Thymus (tissue), 11 donors: ENCODE measurements around the gene EXOC1. TPM values are rescaled to one million over a fixed set of nuclear protein-coding genes. Genes with fewer than 3 reads are reported as not detected.

Experiments used
- DNase-seq, 9 donors: peaks; one replicate each; pipeline ENCODE4 v3.0.0-alpha.2; 2013; ENCODE audit warnings: low spot score in 9 of 9, low read depth in 6 of 9, missing footprints in 1 of 9
- H3K27ac ChIP-seq, 2 donors: one replicate each; pipeline ENCODE4 v1.5.1; 2013; ENCODE audit warnings: control low read depth in 1 of 2, low read depth in 1 of 2, low read length in 1 of 2, mild to moderate bottlenecking in 1 of 2, moderate library complexity in 1 of 2
- H3K27me3 ChIP-seq, 2 donors: one replicate each; pipeline ENCODE4 v1.5.1; 2013; ENCODE audit warnings: low read length in 1 of 2; ENCODE audit not compliant: control insufficient read depth in 2 of 2, insufficient read depth in 1 of 2
- H3K36me3 ChIP-seq, 2 donors: one replicate each; pipeline ENCODE4 v1.5.1; 2013; ENCODE audit warnings: low read length in 1 of 2, mild to moderate bottlenecking in 1 of 2, moderate library complexity in 1 of 2; ENCODE audit not compliant: control insufficient read depth in 2 of 2, insufficient read depth in 2 of 2
- H3K4me1 ChIP-seq, 2 donors: one replicate each; pipeline ENCODE4 v1.5.1; 2013; ENCODE audit warnings: low read length in 2 of 2; ENCODE audit not compliant: control insufficient read depth in 2 of 2, insufficient read depth in 2 of 2
- H3K4me3 ChIP-seq, 2 donors: one replicate each; pipeline ENCODE4 v1.5.1; 2013; ENCODE audit warnings: low read length in 2 of 2, control low read depth in 1 of 2, mild to moderate bottlenecking in 1 of 2
- H3K9me3 ChIP-seq, 2 donors: one replicate each; pipeline ENCODE4 v1.5.1; 2013; ENCODE audit warnings: low read length in 1 of 2, mild to moderate bottlenecking in 1 of 2; ENCODE audit not compliant: control insufficient read depth in 2 of 2, insufficient read depth in 1 of 2
- WGBS: extraction: QIAGEN DNeasy Blood & Tissue Kit; methylation state at CpG from one replicate; pipeline ENCODE4 v1.1.7; 2013; 5-methylcytosine and 5-hydroxymethylcytosine counted together
- polyA plus RNA-seq: library from polyadenylated mRNA; stranded (reverse); fragments of 200-250 nt; gene quantifications from one replicate; pipeline ENCODE4 v1.2.3, GENCODE V29; 2013
- total RNA-seq: library from RNA; stranded (reverse); fragments of 120-200 nt; gene quantifications from one replicate; pipeline ENCODE4 v1.2.4, GENCODE V29; 2013
- donor health status: healthy.

EXOC1 gene
- total and polyA plus RNA-seq, 2 donors = 30.5 to 38.8 TPM

DNA sequence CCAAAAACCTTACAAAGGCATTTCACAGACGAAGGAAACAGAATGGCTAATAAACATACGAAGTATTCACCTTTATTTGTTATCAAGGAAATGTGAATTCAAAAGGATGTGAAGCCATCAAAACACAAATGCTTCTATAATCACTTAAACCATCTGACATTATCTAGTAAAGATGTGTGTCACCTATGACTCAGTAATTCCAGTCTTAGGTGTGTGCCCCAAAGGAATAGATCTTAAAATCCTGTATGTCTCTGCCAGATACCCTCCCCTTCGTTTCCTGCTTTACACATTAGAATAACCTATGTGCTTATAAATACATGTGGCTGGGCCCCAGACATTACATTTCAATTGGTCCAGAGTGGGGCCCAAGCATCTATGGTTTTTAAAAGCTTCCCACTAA lies 53.5 kb downstream of the EXOC1 start:
- no peak overlapping the region for H3K4me3 ChIP-seq
- no peaks in the 10 kb centered on the region for H3K4me1 ChIP-seq
- no peak overlapping the region for H3K27ac ChIP-seq
- H3K9me3 ChIP-seq = no peaks in the 10 kb centered on the region
- WGBS = 87% methylated on average over 3 of the region's 3 CpGs
- no peaks in the 10 kb centered on the region for H3K27me3 ChIP-seq
- peaks cover 0 to 10% of the 10 kb centered on the region in 2 donors for H3K36me3 ChIP-seq
- DNase-seq = no peak

GRCh38 chr4:55907469-55907868 lies 54.0 kb downstream of the EXOC1 start:
- Histone ChIP-seq H3K4me3 (no peak overlapping the region), H3K9me3 (no peaks in the 10 kb centered on the region), H3K4me1 (no peaks in the 10 kb centered on the region), H3K27me3 (no peaks in the 10 kb centered on the region), H3K36me3 (peaks cover 0 to 10% of the 10 kb centered on the region in 2 donors), H3K27ac (no peak overlapping the region)
- DNase-seq = no peak

DNA sequence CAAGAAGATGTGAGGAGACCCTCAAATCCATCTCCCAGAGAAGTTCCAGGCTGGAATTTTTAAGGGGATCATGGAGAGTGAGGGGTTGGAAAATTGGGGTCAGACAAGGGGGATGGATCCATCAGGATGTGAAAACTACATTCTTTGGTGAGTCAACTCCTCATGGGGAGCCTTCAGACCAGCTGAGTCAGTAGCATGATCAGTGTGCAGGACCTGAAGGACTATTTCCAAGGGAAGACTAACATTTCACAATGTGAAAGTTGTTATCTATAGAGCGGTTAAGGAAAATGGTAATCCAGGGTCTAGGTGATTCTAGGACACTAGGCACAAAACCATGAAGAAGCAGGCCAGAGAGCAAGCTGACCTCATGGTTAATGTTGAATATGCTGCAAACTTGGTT lies 56.7 kb downstream of the EXOC1 start:
- Histone ChIP-seq H3K36me3 (peaks cover 0 to 5% of the 10 kb centered on the region in 2 donors), H3K4me3 (no peak overlapping the region), H3K27ac (no peak overlapping the region), H3K9me3 (no peaks in the 10 kb centered on the region), H3K4me1 (no peaks in the 10 kb centered on the region), H3K27me3 (no peaks in the 10 kb centered on the region)
- whole genome bisulfite sequencing = 98% methylated on average over 1 of the region's 1 CpG
- DNase-seq = no peak

DNA sequence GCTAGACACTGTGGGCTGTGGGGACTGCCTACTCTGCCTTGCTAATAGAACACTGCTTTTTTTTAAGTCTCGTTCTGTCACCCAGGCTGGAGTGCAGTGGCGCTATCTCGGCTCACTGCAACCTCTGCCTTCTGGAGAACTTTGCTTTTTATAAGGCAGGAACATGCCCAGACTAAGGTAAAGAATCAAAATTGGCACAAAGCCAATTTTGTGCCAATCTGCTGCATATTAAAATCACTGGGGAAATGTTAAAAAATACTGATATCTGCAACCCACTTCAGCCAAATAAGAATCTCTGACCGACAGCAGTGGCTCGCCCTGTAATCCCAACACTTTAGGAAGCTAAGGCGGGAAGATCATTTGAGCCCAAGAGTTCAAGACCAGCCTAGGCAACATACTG lies 58.8 kb downstream of the EXOC1 start:
- H3K9me3 ChIP-seq = no peaks in the 10 kb centered on the region
- no peak overlapping the region for H3K27ac ChIP-seq
- H3K36me3 ChIP-seq = no peaks in the 10 kb centered on the region
- DNase-seq = no peak
- WGBS = 96% methylated on average over 6 of the region's 6 CpGs
- no peak overlapping the region for H3K4me3 ChIP-seq
- H3K4me1 ChIP-seq = no peaks in the 10 kb centered on the region
- H3K27me3 ChIP-seq = no peaks in the 10 kb centered on the region

DNA sequence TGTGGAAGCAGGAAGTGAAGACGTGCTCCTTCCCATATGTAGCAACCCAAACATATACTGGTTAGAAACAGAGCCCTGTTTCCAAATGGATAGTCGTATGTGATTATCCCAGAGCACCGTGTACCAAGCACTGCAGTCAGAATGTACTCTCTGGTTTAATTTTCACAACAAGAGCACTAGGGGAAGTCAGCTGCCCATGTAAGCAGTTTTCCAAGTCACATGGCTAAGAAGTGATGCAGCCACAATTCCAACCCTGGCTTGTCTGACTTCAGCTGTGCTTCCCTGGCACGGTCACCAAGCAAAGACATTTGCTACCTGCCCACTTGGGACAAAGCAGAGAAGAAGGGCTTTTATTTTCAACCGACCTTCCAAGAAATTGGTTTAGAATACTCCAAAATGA lies 67.1 kb downstream of the EXOC1 start:
- WGBS = 73% methylated on average over 5 of the region's 5 CpGs
- Histone ChIP-seq H3K27me3 (no peaks in the 10 kb centered on the region), H3K27ac (no peak overlapping the region), H3K4me1 (no peaks in the 10 kb centered on the region), H3K36me3 (no peaks in the 10 kb centered on the region), H3K4me3 (no peak overlapping the region), H3K9me3 (no peaks in the 10 kb centered on the region)
- no peak for DNase-seq

- no peak for DNase-seq
- Histone ChIP-seq H3K36me3 (no peaks in the 10 kb centered on the region), H3K27me3 (no peaks in the 10 kb centered on the region), H3K9me3 (no peaks in the 10 kb centered on the region), H3K27ac (no peak overlapping the region), H3K4me1 (no peaks in the 10 kb centered on the region), H3K4me3 (no peak overlapping the region)
- 82% methylated on average over 3 of the region's 3 CpGs for WGBS
Measured at GRCh38 chr4:55921093-55921492, 67.6 kb downstream of the EXOC1 start.

- 95% methylated on average over 4 of the region's 4 CpGs for WGBS
Measured at GRCh38 chr4:55925241-55925640, 71.8 kb downstream of the EXOC1 start.

GRCh38 chr4:55926610-55927009 lies 73.2 kb downstream of the EXOC1 start:
- H3K9me3 ChIP-seq = no peaks in the 10 kb centered on the region
- H3K36me3 ChIP-seq = no peaks in the 10 kb centered on the region
- no peaks in the 10 kb centered on the region for H3K27me3 ChIP-seq
- no peak overlapping the region for H3K27ac ChIP-seq
- peaks cover 0 to 3% of the 10 kb centered on the region in 2 donors for H3K4me1 ChIP-seq
- H3K4me3 ChIP-seq = no peak overlapping the region
- DNase-seq = no peak

More at GRCh38 chr4:55925241-55925640, 71.8 kb downstream of the EXOC1 start:
- no peak overlapping the region for H3K4me3 ChIP-seq
- no peaks in the 10 kb centered on the region for H3K9me3 ChIP-seq
- DNase-seq = no peak
- no peak overlapping the region for H3K27ac ChIP-seq
- no peaks in the 10 kb centered on the region for H3K36me3 ChIP-seq
- no peaks in the 10 kb centered on the region for H3K27me3 ChIP-seq
- no peaks in the 10 kb centered on the region for H3K4me1 ChIP-seq

- WGBS = 94% methylated on average over 2 of the region's 2 CpGs
Measured at GRCh38 chr4:55927803-55928437, 74.5 kb downstream of the EXOC1 start.

More at GRCh38 chr4:55927803-55928437, 74.5 kb downstream of the EXOC1 start:
- Histone ChIP-seq H3K4me1 (peaks cover 0 to 3% of the 10 kb centered on the region in 2 donors), H3K27me3 (no peaks in the 10 kb centered on the region), H3K27ac (no peak overlapping the region), H3K36me3 (no peaks in the 10 kb centered on the region), H3K4me3 (no peak overlapping the region), H3K9me3 (no peaks in the 10 kb centered on the region)
- DNase-seq = no peak
